Motor neuron (in vitro differentiated cells): ENCODE results near the gene SAXO1. TPM values are rescaled to one million over a fixed set of nuclear protein-coding genes. Genes with fewer than 3 reads are reported as not detected.

ENCODE experiments used
- ATAC-seq, 8 experiments: fragments of 200-7000 bp; cut with Tn5 transposase; replicated peaks in 6 of 8; 2 replicates each; pipeline ENCODE4 v1.8.0; 2021; ENCODE audit warnings: mild to moderate bottlenecking in 8 of 8, moderate library complexity in 8 of 8
- H3K27ac ChIP-seq, 2 donors: fragments of 250-450 bp; sonication (Bioruptor Pico); 2 replicates each; pipeline ENCODE4 v1.9.0; 2021; ENCODE audit warnings: antibody characterized with exemption in 2 of 2, mild to moderate bottlenecking in 2 of 2, moderate library complexity in 1 of 2
- H3K4me1 ChIP-seq, 2 donors: fragments of 250-450 bp; sonication (Bioruptor Pico); replicated peaks in 1 of 2; 2 replicates each; pipeline ENCODE4 v1.6.1; 2021; ENCODE audit warnings: antibody characterized with exemption in 2 of 2, mild to moderate bottlenecking in 2 of 2, moderate library complexity in 1 of 2
- H3K4me3 ChIP-seq, 5 donors: fragments of 250-450 bp; sonication (Bioruptor Pico); 2 replicates each; pipeline ENCODE4 v1.9.0; 2021; ENCODE audit warnings: antibody characterized with exemption in 5 of 5, mild to moderate bottlenecking in 5 of 5, moderate library complexity in 4 of 5
- WGBS, 10 experiments: fragments of 450-650 bp; shearing (Covaris generic); methylation state at CpG; one replicate each; pipeline ENCODE4 v1.0.0; 2022; 5-methylcytosine and 5-hydroxymethylcytosine counted together
- in situ Hi-C, 9 experiments: fragments of 400-800 bp; cut with MboI; loops; one replicate each; pipeline ENCODE4 v1.15.0; 2021; ENCODE audit warnings: low sequenced_read_pairs in 9 of 9, low pct_unique_long_range_greater_than_20kb in 2 of 9; ENCODE audit not compliant: unreplicated experiment in 9 of 9
- total RNA-seq, 8 experiments: library from RNA; unstranded; fragments of 300-600 nt; gene quantifications; 2 replicates each; pipeline versions ENCODE4 v1.2.3 to v1.2.4, GENCODE V29; 2022

SAXO1 gene
- total RNA-seq, 8 experiments from 2014 or later = 0.21 to 0.92 (median 0.34) TPM

DNA sequence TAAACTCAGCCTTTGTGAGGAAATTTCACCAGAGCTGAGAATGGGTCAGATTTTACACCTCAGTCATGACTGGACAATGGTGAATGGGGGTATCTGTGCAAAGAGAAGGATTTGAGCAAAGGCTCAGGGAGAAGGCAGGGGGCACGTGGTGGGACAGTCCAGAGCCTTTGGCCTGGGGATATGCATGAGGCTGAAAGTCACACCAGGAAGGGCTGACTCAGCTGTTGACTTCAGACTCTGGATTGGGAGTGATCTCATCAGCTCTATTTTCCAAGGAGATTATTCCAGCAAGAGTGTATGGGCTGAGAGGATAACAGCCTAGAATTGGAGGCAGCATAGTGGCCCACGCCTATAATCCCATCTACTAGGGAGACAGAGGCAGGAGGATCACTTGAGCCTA lies 53.6 kb downstream of the SAXO1 start:
- Histone ChIP-seq H3K27ac (no peak overlapping the region), H3K4me1 (peaks cover 0 to 4% of the 10 kb centered on the region in 2 donors), H3K4me3 (no peak overlapping the region)
- peak; percentile 29 to 92 (median 62) for ATAC-seq
- WGBS, 10 experiments = 10 to 60% (median 36%) methylated on average over 2 of the region's 2 CpGs; no CpG with 5 or more reads in 4 of the 10 experiments
- in situ Hi-C loops = loop anchor here in 1 of 9 experiments (25.0 kb wide), 1 partner anchor 92 kb away; no protein-coding TSS in a partner anchor

- H3K4me3 ChIP-seq = no peak overlapping the region
- no peak for ATAC-seq
- WGBS, 10 experiments = 80 to 100% (median 100%) methylated on average over 1 to 2 of the region's 2 CpGs; no CpG with 5 or more reads in 3 of the 10 experiments
- in situ Hi-C loops = loop anchor here in 1 of 9 experiments (25.0 kb wide), 1 partner anchor 91 kb away; no protein-coding TSS in a partner anchor
- no peak overlapping the region for H3K27ac ChIP-seq
- peaks cover 0 to 4% of the 10 kb centered on the region in 2 donors for H3K4me1 ChIP-seq
These were observed 54.8 kb downstream of the SAXO1 start for GRCh38 chr9:18978188-18978587.

- peak in 7 of 8 experiments; percentile 7 to 93 (median 72) for ATAC-seq
- Histone ChIP-seq H3K4me1 (peaks cover 0 to 4% of the 10 kb centered on the region in 2 donors), H3K4me3 (no peak overlapping the region), H3K27ac (no peak overlapping the region)
- WGBS, 10 experiments = 7 to 89% (median 66%) methylated on average over 3 to 11 of the region's 12 CpGs
- in situ Hi-C loops = loop anchor here in 1 of 9 experiments (25.0 kb wide), 1 partner anchor 90 kb away; no protein-coding TSS in a partner anchor
These were observed 56.1 kb downstream of the SAXO1 start for GRCh38 chr9:18976709-18977531.

- ATAC-seq = peak in 1 of 8 experiments; percentile 8
- H3K4me3 ChIP-seq = no peak overlapping the region
- WGBS, 10 experiments = 0 to 100% (median 83%) methylated on average over 1 to 4 of the region's 4 CpGs; no CpG with 5 or more reads in 2 of the 10 experiments
- H3K27ac ChIP-seq = no peak overlapping the region
- peaks cover 0 to 4% of the 10 kb centered on the region in 2 donors for H3K4me1 ChIP-seq
- in situ Hi-C loops = loop anchor here in 1 of 9 experiments (25.0 kb wide), 1 partner anchor 89 kb away; no protein-coding TSS in a partner anchor
These were observed 56.7 kb downstream of the SAXO1 start for GRCh38 chr9:18976221-18976708.

- Histone ChIP-seq H3K4me3 (no peak overlapping the region), H3K27ac (no peak overlapping the region), H3K4me1 (peaks cover 0 to 4% of the 10 kb centered on the region in 2 donors)
- WGBS, 10 experiments = 42 to 100% (median 100%) methylated on average over 1 to 2 of the region's 2 CpGs; no CpG with 5 or more reads in 7 of the 10 experiments
- in situ Hi-C loops = no loop called here
- ATAC-seq = no peak
These were observed 59.7 kb downstream of the SAXO1 start for GRCh38 chr9:18973348-18973747.

- Histone ChIP-seq H3K27ac (no peak overlapping the region), H3K4me1 (peaks cover 0 to 4% of the 10 kb centered on the region in 2 donors), H3K4me3 (no peak overlapping the region)
- ATAC-seq = no peak
- in situ Hi-C loops = no loop called here
- 44 to 100% (median 68%) methylated on average over 1 to 4 of the region's 5 CpGs; no CpG with 5 or more reads in 2 of the 10 experiments for WGBS, 10 experiments
These were observed 60.3 kb downstream of the SAXO1 start for GRCh38 chr9:18972675-18973074.

GRCh38 chr9:18971909-18972308 lies 61.1 kb downstream of the SAXO1 start:
- Histone ChIP-seq H3K27ac (no peak overlapping the region), H3K4me1 (no peaks in the 10 kb centered on the region), H3K4me3 (no peak overlapping the region)
- in situ Hi-C loops = no loop called here
- WGBS, 10 experiments = 0 to 100% (median 100%) methylated on average over 1 of the region's 1 CpG; no CpG with 5 or more reads in 1 of the 10 experiments
- no peak for ATAC-seq

DNA sequence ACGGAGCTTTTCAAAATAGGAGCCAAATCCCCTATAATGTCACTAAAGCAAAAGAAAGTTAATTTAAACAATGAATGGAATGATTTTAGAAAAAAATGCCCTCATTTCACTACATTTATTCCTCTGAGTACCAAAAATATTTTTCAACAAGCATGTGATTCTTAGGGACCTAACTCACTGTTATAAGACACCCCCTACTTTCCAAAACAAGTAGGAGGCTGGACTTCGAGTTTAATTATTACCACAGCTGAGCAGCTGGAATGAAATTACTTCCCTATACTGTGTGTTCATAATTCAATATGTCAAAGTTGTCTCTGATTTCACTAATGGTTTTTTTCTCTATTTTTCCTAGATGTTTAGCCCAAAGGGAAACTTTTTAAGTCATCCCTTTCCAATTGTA lies 61.6 kb downstream of the SAXO1 start:
- no peaks in the 10 kb centered on the region for H3K4me1 ChIP-seq
- in situ Hi-C loops = no loop called here
- no peak overlapping the region for H3K4me3 ChIP-seq
- H3K27ac ChIP-seq = no peak overlapping the region
- 26 to 100% (median 83%) methylated on average over 1 to 2 of the region's 2 CpGs for WGBS, 10 experiments
- ATAC-seq = no peak

GRCh38 chr9:18970393-18970792 lies 62.6 kb downstream of the SAXO1 start:
- H3K4me1 ChIP-seq = no peaks in the 10 kb centered on the region
- in situ Hi-C loops = no loop called here
- WGBS, 10 experiments = 60 to 100% (median 97%) methylated on average over 1 to 2 of the region's 2 CpGs; no CpG with 5 or more reads in 4 of the 10 experiments
- H3K27ac ChIP-seq = no peak overlapping the region
- H3K4me3 ChIP-seq = no peak overlapping the region
- no peak for ATAC-seq

DNA sequence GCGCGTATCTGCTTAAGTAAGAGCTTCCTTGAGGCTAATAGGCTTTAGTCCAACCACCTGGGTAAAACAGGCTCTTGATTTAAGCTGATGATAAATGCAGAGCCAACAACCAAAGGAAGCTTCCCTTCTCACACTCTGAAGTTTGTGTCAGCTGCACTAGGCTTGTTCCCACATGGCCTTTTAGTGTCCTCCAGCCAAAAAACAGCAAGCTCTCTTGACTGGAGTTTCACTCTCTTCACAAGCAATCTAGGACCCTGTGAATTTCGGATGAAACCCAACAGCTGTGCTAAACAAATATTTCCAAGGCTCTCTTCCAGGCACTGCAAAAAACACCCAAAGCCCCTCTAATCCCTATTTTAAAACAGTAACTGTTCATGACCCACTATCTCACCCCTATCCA lies 63.9 kb downstream of the SAXO1 start:
- WGBS, 10 experiments = 0 to 100% (median 66%) methylated on average over 1 to 3 of the region's 3 CpGs; no CpG with 5 or more reads in 1 of the 10 experiments
- in situ Hi-C loops = no loop called here
- Histone ChIP-seq H3K4me1 (no peaks in the 10 kb centered on the region), H3K27ac (no peak overlapping the region), H3K4me3 (no peak overlapping the region)
- no peak for ATAC-seq

DNA sequence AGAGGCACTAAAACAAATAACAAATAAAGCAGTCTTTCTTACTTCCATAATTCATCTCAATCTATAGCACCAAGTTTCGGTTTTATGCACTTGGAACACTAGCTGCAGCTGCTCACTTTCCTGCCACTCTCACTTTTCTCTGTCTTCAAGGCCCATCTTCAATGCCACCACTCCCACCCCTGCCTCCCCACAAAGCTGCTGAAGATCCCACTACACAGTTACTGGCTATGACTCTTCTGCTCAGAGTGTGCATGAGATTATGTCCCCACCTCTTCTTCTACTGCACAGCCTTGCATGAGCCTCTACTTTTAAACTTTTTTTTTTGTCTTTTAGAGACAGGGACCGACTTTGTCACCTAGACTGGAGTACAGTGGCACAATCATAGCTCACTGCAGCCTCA lies 77.4 kb downstream of the SAXO1 start:
- Histone ChIP-seq H3K27ac (no peak overlapping the region), H3K4me3 (no peak overlapping the region), H3K4me1 (no peaks in the 10 kb centered on the region)
- no peak for ATAC-seq
- 10 to 79% (median 55%) methylated on average over 1 to 2 of the region's 2 CpGs; no CpG with 5 or more reads in 1 of the 10 experiments for WGBS, 10 experiments
- in situ Hi-C loops = no loop called here

GRCh38 chr9:18951936-18952335 lies 81.1 kb downstream of the SAXO1 start:
- in situ Hi-C loops = no loop called here

GRCh38 chr9:18947892-18948339 lies 85.1 kb downstream of the SAXO1 start:
- in situ Hi-C loops = no loop called here
- Histone ChIP-seq H3K4me3 (no peak overlapping the region), H3K27ac (no peak overlapping the region), H3K4me1 (no peaks in the 10 kb centered on the region)
- peak in 6 of 8 experiments; percentile 52 to 99 (median 63) for ATAC-seq
- 20 to 94% (median 74%) methylated on average over 1 to 3 of the region's 4 CpGs; no CpG with 5 or more reads in 3 of the 10 experiments for WGBS, 10 experiments

More at GRCh38 chr9:18951936-18952335, 81.1 kb downstream of the SAXO1 start:
- Histone ChIP-seq H3K27ac (no peak overlapping the region), H3K4me3 (no peak overlapping the region), H3K4me1 (no peaks in the 10 kb centered on the region)
- WGBS, 10 experiments = 27 to 100% (median 78%) methylated on average over 1 of the region's 1 CpG
- ATAC-seq = no peak
